Measurements from ENCODE around the gene IL17RC.

DNA sequence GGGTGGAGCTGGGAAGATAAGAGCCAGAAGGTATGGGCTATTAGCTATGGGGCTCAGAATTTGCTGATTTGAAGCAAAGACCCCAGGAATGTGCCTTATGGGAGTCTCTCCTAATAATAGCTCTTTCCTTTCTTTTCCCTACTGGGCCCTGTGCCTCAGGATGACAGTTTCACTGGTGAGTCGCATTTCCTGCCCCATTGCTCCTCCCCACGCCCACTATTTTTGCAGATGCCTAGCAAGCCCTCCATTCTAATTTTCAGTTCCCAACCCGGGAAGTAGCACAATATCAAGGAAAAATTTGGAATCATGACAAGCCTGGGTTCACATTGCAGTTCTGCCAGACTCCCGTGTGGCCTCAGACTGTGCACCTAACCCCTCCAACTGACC, 13.7 kb upstream of the IL17RC start:
- TF ChIP-seq, protein P1, sequence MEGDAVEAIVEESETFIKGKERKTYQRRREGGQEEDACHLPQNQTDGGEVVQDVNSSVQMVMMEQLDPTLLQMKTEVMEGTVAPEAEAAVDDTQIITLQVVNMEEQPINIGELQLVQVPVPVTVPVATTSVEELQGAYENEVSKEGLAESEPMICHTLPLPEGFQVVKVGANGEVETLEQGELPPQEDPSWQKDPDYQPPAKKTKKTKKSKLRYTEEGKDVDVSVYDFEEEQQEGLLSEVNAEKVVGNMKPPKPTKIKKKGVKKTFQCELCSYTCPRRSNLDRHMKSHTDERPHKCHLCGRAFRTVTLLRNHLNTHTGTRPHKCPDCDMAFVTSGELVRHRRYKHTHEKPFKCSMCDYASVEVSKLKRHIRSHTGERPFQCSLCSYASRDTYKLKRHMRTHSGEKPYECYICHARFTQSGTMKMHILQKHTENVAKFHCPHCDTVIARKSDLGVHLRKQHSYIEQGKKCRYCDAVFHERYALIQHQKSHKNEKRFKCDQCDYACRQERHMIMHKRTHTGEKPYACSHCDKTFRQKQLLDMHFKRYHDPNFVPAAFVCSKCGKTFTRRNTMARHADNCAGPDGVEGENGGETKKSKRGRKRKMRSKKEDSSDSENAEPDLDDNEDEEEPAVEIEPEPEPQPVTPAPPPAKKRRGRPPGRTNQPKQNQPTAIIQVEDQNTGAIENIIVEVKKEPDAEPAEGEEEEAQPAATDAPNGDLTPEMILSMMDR (conservative IDR thresholded peaks at IDR 0.05), result no peak
- TF ChIP-seq ZFX (IDR thresholded peaks at IDR 0.05), result no peak

Measured in C4-2B (cell line).